Fibroblast of lung (primary cell): ENCODE data around the gene TAOK2. TPM values are rescaled to one million over a fixed set of nuclear protein-coding genes. Genes with fewer than 3 reads are reported as not detected.

ENCODE experiments used
- DNase-seq, 2 donors: peaks; one replicate each; pipeline versions ENCODE4 v3.0.0 to v3.0.0-alpha.2; 2010; ENCODE audit warnings: low read depth in 2 of 2
- H2AFZ ChIP-seq: 2 replicates; pipeline ENCODE4 v1.5.1; 2012; ENCODE audit warnings: low read length, control low read depth, inconsistent platforms
- H3K27ac ChIP-seq: 2 replicates; pipeline ENCODE4 v1.5.1; 2011; ENCODE audit warnings: low read length, control low read depth; ENCODE audit not compliant: insufficient read depth
- H3K27me3 ChIP-seq: 2 replicates; pipeline ENCODE4 v1.5.1; 2011; ENCODE audit warnings: mild to moderate bottlenecking, low read length; ENCODE audit not compliant: control insufficient read depth, insufficient read depth
- H3K36me3 ChIP-seq: 2 replicates; pipeline ENCODE4 v1.5.1; 2011; ENCODE audit warnings: low read length; ENCODE audit not compliant: control insufficient read depth, insufficient read depth
- H3K4me1 ChIP-seq: 2 replicates; pipeline ENCODE4 v1.5.1; 2011; ENCODE audit warnings: low read length; ENCODE audit not compliant: control insufficient read depth, insufficient read depth; ENCODE audit errors: extremely low read depth
- H3K4me2 ChIP-seq: 2 replicates; pipeline ENCODE4 v1.5.1; 2011; ENCODE audit warnings: low read length, control low read depth; ENCODE audit not compliant: insufficient read depth; ENCODE audit errors: extremely low read depth
- H3K4me3 ChIP-seq, 4 experiments: fragments of 200-600 bp in 1 of 4; sonication (generic) in 1 of 4; replicated peaks in 1 of 4; 2 replicates each; pipeline ENCODE4 v1.5.1; 2011 to 2016; ENCODE audit warnings: low read length in 4 of 4, low read depth in 3 of 4, mild to moderate bottlenecking in 3 of 4, control low read depth in 2 of 4, inconsistent platforms in 1 of 4, mixed read lengths in 1 of 4; ENCODE audit not compliant: insufficient read depth in 1 of 4; ENCODE audit errors: control extremely low read depth in 1 of 4
- H3K79me2 ChIP-seq: 2 replicates; pipeline ENCODE4 v1.5.1; 2012; ENCODE audit warnings: mild to moderate bottlenecking, low read length, inconsistent platforms; ENCODE audit not compliant: control insufficient read depth, insufficient read depth
- H3K9ac ChIP-seq: 2 replicates; pipeline ENCODE4 v1.5.1; 2011; ENCODE audit warnings: mild to moderate bottlenecking, low read length, control low read depth; ENCODE audit not compliant: insufficient read depth
- H3K9me3 ChIP-seq: 2 replicates; pipeline ENCODE4 v1.5.1; 2012; ENCODE audit warnings: low read depth, low read length; ENCODE audit not compliant: control insufficient read depth, insufficient read depth
- H4K20me1 ChIP-seq: 2 replicates; pipeline ENCODE4 v1.5.1; 2011; ENCODE audit warnings: low read length; ENCODE audit not compliant: control insufficient read depth, insufficient read depth; ENCODE audit errors: extremely low read depth
- EZH2 ChIP-seq: IDR thresholded peaks from 2 replicates; pipeline ENCODE4 v1.5.1; 2012; ENCODE audit warnings: low read length, control low read depth, mild to moderate bottlenecking; ENCODE audit errors: missing control alignments
- polyA plus RNA-seq, 2 donors: library from polyadenylated mRNA; depleted of rRNA in 1 of 2; stranded (reverse) in 1 of 2; unstranded in 1 of 2; fragments of >200 nt; gene quantifications; 2 replicates each; pipeline ENCODE4 v1.2.1, GENCODE V29; 2011 to 2012; ENCODE audit warnings: missing spikeins in 1 of 2
- total RNA-seq: library from RNA; depleted of rRNA; stranded (reverse); fragments of >200 nt; gene quantifications from 2 replicates; pipeline ENCODE4 v1.2.1, GENCODE V29; 2014
- TF ChIP-seq, protein P1 (sequence below), 2 donors: IDR thresholded peaks in 1 of 2; conservative IDR thresholded peaks in 1 of 2; 1 replicate in 1 of 2; 2 replicates in 1 of 2; pipeline ENCODE4 v1.5.1; 2011 to 2012; ENCODE audit warnings: low read length in 2 of 2, control low read depth in 1 of 2, inconsistent platforms in 1 of 2, low read depth in 1 of 2, mild to moderate bottlenecking in 1 of 2

The TAOK2 gene
- total and polyA plus RNA-seq, 2 donors (not counting 1 experiment from before 2014, with no cell fraction given), result 12.3 to 41.3 TPM

- Histone ChIP-seq H3K36me3 (no peaks in the 10 kb centered on the region), H3K9me3 (no peaks in the 10 kb centered on the region), H2AFZ (no peak within 1 kb of the TSS), H3K9ac (no peak within 1 kb of the TSS), H3K4me3 (no peak within 1 kb of the TSS), H3K4me1 (peaks cover 2% of the 10 kb centered on the region), H3K79me2 (no peaks in the 10 kb centered on the region), H3K27me3 (peaks cover 37% of the 10 kb centered on the region), H4K20me1 (no peaks in the 10 kb centered on the region), H3K4me2 (no peak within 1 kb of the TSS), H3K27ac (no peak within 1 kb of the TSS)
- DNase-seq, result no peak
- TF ChIP-seq EZH2, result no peak
- TF ChIP-seq, protein P1, sequence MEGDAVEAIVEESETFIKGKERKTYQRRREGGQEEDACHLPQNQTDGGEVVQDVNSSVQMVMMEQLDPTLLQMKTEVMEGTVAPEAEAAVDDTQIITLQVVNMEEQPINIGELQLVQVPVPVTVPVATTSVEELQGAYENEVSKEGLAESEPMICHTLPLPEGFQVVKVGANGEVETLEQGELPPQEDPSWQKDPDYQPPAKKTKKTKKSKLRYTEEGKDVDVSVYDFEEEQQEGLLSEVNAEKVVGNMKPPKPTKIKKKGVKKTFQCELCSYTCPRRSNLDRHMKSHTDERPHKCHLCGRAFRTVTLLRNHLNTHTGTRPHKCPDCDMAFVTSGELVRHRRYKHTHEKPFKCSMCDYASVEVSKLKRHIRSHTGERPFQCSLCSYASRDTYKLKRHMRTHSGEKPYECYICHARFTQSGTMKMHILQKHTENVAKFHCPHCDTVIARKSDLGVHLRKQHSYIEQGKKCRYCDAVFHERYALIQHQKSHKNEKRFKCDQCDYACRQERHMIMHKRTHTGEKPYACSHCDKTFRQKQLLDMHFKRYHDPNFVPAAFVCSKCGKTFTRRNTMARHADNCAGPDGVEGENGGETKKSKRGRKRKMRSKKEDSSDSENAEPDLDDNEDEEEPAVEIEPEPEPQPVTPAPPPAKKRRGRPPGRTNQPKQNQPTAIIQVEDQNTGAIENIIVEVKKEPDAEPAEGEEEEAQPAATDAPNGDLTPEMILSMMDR (conservative IDR thresholded peaks at IDR 0.05 in 1 of 2, IDR thresholded peaks at IDR 0.05 in 1 of 2; ENCODE audit: low read depth in 1 of 2, low read length in 2 of 2), result no peak
These were observed 57.3 kb downstream of the TAOK2 start, which contains the start of gene TLCD3B for GRCh38 chr16:30030841-30031413. Gene TLCD3B, minus strand, starts transcription at chr16:30031271. Its CDS starts 744 bp downstream, at chr16:30030527.

- no peak overlapping the region for H2AFZ ChIP-seq
- peak; percentile 89 for TF ChIP-seq EZH2
- TF ChIP-seq, protein P1 (conservative IDR thresholded peaks at IDR 0.05 in 1 of 2, IDR thresholded peaks at IDR 0.05 in 1 of 2; ENCODE audit: low read depth in 1 of 2, low read length in 2 of 2), result no peak
These were observed 57.8 kb downstream of the TAOK2 start for GRCh38 chr16:30031477-30031918.

GRCh38 chr16:30032083-30032819 is 58.6 kb downstream of the TAOK2 start:
- H3K27ac ChIP-seq, result no peak overlapping the region
- DNase-seq, result peak; percentile 42 to 70

More at GRCh38 chr16:30031477-30031918, 57.8 kb downstream of the TAOK2 start:
- Histone ChIP-seq H3K27me3 (peaks cover 37% of the 10 kb centered on the region), H3K27ac (no peak overlapping the region), H3K79me2 (no peaks in the 10 kb centered on the region), H3K4me3 (no peak overlapping the region), H3K4me2 (no peak overlapping the region), H3K36me3 (no peaks in the 10 kb centered on the region), H3K9ac (no peak overlapping the region), H3K4me1 (peaks cover 2% of the 10 kb centered on the region), H4K20me1 (no peaks in the 10 kb centered on the region), H3K9me3 (no peaks in the 10 kb centered on the region)
- no peak for DNase-seq

More at GRCh38 chr16:30032083-30032819, 58.6 kb downstream of the TAOK2 start:
- Histone ChIP-seq H3K4me2 (no peak overlapping the region), H3K9ac (no peak overlapping the region), H3K4me1 (peaks cover 2% of the 10 kb centered on the region), H3K79me2 (no peaks in the 10 kb centered on the region), H3K4me3 (no peak overlapping the region), H3K36me3 (no peaks in the 10 kb centered on the region), H4K20me1 (no peaks in the 10 kb centered on the region), H3K9me3 (no peaks in the 10 kb centered on the region), H2AFZ (no peak overlapping the region), H3K27me3 (peaks cover 36% of the 10 kb centered on the region)
- TF ChIP-seq EZH2, result no peak
- TF ChIP-seq, protein P1 (conservative IDR thresholded peaks at IDR 0.05 in 1 of 2, IDR thresholded peaks at IDR 0.05 in 1 of 2; ENCODE audit: low read depth in 1 of 2, low read length in 2 of 2), result peak; percentile 82 to 91
